Activated CD8-positive, alpha-beta memory T cell treated with anti-CD3 and anti-CD28 coated beads, Interleukin-2, amount 50 U/mL, for 48 hours (primary cell): ENCODE results near the gene MYH14.
"Not testable (repeated sequence)": the region's sequence is repeated elsewhere in the genome, so short reads cannot be mapped to it uniquely, and the experiment has no call there.

Experiments
- DNase-seq: peaks from one replicate; pipeline ENCODE4 v3.0.0-alpha.2; 2020

Gene MYH14

GRCh38 chr19:50230379-50231351, 27.2 kb downstream of the MYH14 start:
- DNase-seq = no peak

DNA sequence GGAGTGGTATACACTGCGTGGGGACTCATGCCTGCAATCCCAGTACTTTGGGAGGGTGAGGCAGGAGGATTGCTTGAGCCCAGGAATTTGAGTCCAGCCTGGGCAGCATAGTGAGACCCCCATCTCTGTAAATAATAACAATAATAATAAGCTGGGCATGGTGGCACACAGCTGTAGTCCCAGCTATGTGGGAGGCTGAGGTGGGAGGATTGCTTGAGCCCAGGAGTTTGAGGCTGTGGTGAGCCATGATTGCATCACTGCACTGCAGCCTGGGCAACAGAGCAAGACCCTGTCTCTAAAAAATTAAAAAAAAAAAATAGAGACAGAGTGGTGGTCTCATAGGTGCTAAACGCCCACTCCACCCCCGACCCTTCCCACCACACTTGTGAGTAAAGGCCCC, 28.0 kb downstream of the MYH14 start:
- DNase-seq = not testable (repeated sequence)

- no peak for DNase-seq
Observed at GRCh38 chr19:50231821-50232220, 28.4 kb downstream of the MYH14 start.

DNA sequence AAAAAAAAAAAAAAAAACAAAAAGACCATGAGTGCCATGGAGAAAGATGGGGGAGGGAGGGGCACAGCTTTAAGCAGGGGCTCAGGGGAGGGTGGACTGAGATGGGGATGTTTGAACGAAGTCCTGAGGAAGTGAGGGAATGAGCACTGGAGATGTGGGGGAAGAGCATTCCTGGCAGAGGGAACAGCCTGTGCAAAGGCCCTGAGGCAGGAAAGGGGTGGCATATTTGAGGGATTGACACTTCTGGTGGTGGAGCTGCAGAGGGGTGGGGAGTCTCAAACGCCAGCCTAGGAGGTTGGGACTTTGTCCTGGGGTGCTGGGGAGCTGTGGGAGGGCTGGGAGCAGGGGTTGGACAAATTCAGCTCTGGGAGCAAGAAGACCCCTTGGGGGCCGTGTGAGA, 29.2 kb downstream of the MYH14 start:
- DNase-seq = no peak

DNA sequence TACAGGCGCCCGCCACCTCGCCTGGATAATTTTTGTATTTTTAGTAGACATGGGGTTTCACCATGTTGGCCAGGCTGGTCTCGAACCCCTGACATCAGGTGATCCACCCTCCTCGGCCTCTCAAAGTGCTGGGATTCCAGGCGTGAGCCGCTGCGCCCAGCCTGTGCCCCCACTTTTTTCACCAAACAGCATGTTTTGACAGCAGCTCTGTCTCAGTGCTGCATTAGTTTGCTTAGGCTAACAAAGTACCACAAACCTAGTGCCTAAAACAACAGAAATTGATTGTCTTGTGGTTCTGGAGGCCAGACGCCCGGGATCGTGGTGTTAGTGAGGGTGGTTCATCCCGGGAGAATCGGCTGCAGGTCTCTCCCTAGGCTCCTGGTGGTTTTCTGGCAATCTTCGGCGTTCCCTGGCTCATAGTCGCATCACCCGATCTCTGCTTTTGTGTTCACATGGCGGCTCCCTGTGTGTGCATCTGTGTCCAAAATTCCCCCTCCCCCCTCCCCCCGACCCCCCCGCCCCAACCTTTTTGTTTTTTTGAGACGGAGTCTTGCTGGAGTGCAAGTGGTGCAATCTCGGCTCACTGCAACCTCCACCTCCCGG, 30.0 kb downstream of the MYH14 start:
- no peak for DNase-seq

DNA sequence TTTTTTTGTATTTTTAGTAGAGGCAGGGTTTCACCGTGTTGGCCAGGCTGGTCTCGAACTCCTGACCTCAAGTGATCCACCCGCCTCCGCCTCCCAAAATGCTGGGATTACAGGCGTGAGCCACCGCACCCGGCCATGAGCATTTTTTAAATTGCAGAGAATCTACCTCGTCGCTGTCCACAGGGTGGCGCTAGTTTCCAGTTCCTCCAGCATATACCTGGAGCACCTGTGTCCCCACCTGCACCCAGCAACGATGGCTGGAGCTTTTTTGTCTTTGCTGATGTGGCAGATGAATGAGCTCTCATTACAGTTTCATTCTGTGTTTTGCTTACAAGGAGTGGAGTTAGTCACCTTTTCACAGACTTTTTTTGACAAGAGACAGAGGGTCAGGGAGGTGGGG, 34.1 kb downstream of the MYH14 start:
- peak; percentile 55 for DNase-seq

- no peak for DNase-seq
Observed at GRCh38 chr19:50238043-50238442, 34.6 kb downstream of the MYH14 start.

GRCh38 chr19:50239921-50240590, 36.6 kb downstream of the MYH14 start:
- no peak for DNase-seq

- no peak for DNase-seq
Observed at GRCh38 chr19:50242581-50242980, 39.2 kb downstream of the MYH14 start.

- DNase-seq = no peak
Observed at GRCh38 chr19:50244695-50245094, 41.3 kb downstream of the MYH14 start.

- no peak for DNase-seq
Observed at GRCh38 chr19:50248413-50248812, 45.0 kb downstream of the MYH14 start.

- no peak for DNase-seq
Observed at GRCh38 chr19:50248826-50249225, 45.4 kb downstream of the MYH14 start.

GRCh38 chr19:50249636-50250035, 46.2 kb downstream of the MYH14 start:
- DNase-seq = no peak

- no peak for DNase-seq
Observed at GRCh38 chr19:50250450-50251136, 47.2 kb downstream of the MYH14 start.

DNA sequence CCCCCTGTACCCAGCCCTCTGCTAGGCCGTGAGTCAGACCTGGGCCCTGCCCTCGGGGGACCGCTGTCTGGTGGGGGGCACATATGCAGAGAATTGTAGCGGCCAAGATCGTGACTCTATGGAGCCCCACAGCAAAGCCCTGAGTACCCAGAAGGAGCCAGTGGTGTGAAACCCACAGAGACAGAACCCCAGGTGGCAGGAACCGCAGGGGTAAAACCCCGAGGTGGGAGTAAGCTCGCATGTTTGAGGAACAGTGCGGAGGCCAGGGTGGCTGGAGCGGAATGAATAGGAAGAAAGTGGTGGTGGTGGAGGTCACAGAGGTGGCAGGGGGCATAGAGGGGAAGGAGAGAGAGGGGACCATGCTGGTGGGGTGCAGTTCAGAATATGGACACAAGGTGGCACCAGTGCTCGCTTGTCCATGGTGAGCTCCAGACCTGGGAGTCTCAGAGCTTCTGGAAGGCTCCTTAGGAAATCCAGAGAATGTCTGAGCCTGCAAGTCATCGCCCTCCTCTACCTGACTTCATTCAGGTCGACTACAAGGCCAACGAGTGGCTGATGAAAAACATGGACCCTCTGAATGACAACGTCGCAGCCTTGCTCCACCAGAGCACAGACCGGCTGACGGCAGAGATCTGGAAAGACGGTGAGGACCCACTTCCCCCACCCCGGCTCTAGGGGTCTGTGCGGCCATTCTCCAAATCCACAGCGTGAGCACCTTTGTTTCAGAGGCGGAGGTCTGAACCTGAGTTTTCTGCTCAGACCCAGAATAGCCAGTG, 48.9 kb downstream of the MYH14 start:
- DNase-seq = peak; percentile 85

GRCh38 chr19:50252887-50253268, 49.5 kb downstream of the MYH14 start:
- no peak for DNase-seq

DNA sequence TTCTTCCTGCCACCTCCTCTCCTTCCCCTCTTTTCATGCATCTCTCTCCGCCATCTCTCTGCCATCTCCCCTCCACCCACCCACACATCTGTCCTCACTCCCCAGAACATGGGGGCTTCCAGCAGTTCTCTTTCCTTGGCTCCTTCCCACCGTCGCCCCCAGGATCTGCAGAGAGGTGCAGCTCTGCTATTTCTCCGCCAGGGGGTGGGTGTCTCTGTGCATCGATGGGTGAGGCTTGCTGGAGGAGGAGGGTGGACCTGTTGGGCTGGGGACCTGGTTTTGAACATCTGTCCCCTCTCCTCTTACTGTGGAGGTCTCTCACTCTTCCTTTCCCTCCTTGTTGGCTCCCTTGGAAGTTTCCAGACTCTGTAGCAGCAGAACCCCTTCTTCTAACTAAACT, 51.7 kb downstream of the MYH14 start:
- no peak for DNase-seq

- no peak for DNase-seq
Observed at GRCh38 chr19:50257141-50257540, 53.7 kb downstream of the MYH14 start.

GRCh38 chr19:50258918-50259372, 55.5 kb downstream of the MYH14 start:
- DNase-seq = peak; percentile 77

- no peak for DNase-seq
Observed at GRCh38 chr19:50261446-50261970, 58.1 kb downstream of the MYH14 start.

- no peak for DNase-seq
Observed at GRCh38 chr19:50263176-50263575, 59.8 kb downstream of the MYH14 start.
